HG03159 (cell line): ENCODE results near the gene MGAM2.

Experiments used
- ATAC-seq: cut with Tn5 transposase; IDR thresholded peaks from one replicate; pipeline ENCODE4 v1.9.1; 2021; ENCODE audit warnings: mild to moderate bottlenecking, moderate library complexity; ENCODE audit not compliant: unreplicated experiment

MGAM2 gene

DNA sequence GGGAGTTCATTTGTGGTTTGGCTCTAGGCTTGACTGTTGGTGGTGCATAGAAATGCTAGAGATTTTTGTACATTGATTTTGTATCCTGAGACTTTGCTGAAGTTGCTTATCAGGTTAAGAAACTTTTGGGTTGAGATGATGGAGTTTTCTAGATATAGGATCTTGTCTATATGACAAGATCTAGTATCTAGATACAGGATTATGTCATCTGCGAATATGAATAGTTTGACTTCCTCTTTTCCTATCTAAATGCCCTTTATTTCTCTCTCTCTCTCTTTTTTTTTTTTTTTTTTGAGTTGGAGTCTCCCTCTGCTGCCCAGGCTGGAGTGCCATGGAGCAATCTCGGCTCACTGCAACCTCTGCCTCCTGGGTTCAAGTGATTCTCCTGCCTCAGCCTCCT is 62.9 kb downstream of the MGAM2 start:
- no peak for ATAC-seq

DNA sequence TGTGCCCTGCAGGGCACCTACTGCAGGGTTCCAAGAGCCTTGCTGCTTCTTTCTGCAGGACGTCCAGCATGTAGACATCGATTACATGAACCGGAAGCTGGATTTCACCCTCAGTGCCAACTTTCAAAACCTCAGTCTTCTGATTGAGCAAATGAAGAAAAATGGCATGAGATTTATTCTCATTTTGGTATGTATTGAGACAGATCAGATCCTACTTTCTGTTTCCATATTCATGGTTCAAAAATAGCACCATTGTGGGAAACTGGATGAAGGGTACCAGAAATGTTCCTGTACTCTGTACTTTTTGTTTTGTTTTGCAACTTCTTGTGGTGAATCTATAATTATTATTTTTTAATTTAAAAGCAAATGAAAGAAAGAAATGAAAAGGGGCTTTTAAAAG is 64.1 kb downstream of the MGAM2 start:
- no peak for ATAC-seq

DNA sequence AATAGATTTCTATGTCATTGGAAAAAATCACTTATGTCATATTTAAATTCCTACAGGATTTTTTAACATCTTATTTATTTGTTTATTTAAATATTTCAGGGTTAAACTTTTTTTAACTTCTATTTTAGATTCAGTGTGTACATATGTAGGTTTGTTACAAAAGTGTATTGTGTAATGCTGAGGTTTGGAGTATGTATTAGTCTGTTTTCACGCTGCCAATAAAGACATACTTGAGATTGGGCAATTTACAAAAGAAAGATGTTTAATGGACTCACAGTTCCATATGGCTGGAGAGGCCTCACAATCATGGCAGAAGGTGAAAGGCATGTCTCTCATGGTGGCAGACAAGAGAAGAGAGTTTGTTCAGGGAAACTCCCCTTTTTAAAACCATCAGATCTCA is 65.4 kb downstream of the MGAM2 start:
- no peak for ATAC-seq

DNA sequence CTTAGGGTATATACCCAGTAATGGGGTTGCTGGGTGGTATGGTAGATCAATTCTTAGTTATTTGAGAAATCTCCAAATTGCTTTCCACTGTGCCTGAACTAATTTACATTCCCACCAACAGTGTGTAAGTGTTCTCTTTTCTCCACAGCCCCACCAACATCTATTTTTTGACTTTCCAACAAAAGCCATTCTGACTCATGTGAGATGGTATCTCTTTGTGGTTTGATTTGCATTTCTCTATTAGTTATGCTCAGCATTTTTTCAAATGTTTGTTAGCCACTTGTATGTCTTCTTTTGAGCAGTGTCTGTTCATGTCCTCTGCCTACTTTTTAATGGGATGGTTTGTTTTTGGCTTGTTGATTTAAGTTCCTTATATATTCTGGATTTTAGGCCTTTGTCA is 66.4 kb downstream of the MGAM2 start:
- ATAC-seq: no peak

DNA sequence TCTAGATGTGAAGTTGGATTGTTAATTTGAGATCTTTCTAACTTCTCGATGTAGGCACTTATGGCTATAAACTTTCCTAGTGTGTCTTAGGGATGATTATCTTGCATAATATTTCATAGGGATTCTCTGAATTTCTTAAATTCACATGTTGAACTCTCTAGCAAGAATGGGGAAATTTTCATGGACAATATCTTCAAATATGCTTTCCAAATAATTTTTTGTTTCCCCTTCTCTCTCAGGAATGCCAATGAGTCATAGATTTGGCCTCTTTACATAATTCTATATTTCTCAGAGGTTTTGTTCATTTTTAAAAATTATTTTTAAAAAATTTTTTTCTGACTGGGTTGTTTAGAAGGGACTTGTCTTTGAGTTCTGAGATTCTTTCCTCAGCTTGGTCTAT is 68.9 kb downstream of the MGAM2 start:
- no peak for ATAC-seq

DNA sequence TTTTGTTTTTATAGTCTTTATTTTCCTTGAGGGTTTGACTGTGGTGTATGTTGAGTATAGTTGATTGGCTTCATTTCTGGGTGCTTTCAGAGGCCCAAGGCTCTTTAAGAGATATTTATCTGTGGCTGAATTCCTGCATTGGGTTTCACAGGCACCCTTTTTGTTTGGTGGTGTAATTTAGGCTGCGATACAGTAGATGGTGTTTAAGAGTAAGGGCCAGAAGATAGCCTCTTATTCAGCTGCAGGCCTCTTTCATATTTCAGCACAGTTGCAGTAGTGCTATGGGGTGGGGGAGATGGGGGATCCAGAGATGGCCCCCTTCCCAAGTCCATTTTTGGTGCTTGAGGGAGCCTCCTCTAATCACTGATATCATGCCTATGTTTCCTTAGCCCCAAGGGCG is 69.7 kb downstream of the MGAM2 start:
- ATAC-seq: no peak

DNA sequence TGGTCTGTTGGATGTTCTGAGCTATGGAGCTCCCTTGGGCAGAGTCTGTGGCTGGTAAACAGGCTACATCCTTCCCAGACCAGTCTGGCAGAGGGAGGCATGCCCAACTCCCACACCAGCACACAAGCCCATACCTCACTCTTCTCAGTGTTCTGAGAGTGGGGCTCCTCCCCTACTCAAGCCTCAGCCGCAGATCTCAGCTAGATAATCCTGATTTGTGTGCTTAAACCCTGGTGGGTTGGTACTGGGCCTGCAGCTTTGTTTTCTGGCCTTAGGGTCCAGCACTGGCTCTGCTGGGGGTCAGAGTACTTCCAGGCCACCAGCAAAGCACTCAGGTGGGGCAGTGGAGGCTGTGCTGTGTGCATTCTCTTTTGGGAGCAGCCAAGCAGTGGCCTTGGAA is 70.4 kb downstream of the MGAM2 start:
- ATAC-seq: no peak

DNA sequence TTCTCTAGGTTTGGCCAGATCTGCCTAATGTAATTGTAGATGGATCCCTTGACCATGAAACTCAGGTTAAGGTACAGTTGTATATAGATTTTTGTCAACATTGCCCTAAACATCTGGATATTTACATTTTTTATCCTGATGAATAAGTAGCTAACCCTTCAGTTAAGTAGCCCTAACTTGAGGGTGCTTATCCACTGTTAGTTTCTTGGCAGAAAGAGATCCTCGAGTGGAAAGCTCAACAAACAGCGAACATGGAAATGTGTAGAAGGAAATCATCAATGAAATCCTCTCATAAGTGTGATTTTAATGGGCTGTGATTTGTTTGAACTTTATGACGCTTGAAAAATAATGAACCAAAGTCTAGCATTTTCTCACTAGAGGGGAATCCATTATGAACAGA is 73.6 kb downstream of the MGAM2 start:
- no peak for ATAC-seq

DNA sequence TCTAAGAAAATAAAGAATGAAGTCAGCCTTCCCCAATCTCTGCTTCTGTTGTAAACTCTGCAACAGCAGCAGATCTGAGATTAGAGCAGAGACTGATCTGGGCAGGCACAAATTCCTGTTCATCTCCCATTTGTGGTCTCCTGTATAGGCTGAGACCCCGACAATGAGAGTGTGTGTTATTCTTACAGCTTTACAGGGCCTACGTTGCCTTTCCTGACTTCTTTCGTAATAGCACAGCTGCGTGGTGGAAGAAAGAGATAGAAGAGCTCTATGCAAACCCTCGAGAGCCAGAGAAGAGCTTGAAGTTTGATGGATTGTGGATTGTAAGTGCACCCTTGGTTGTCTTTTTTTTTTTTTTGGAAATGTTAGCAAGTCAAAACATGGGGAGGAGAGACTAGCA is 74.3 kb downstream of the MGAM2 start:
- ATAC-seq: no peak

DNA sequence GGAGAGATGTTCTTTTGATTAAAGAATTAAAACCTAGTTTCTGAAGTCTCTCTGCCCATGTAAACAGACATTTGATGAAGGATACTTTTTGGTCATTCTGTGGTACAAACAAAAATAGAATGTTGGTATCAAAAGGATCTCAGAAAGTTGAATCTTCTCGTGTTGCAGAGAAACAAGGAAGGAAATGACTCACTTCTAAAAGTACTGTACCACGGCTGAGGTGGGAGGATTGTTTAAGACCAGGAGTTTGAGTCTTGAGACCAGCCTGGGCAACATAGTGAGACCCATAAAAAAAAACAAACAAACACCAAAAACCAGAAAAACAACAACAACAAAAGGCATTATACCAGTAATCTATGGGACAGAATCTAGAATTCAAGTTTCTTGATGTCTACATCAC is 76.6 kb downstream of the MGAM2 start:
- ATAC-seq: no peak

DNA sequence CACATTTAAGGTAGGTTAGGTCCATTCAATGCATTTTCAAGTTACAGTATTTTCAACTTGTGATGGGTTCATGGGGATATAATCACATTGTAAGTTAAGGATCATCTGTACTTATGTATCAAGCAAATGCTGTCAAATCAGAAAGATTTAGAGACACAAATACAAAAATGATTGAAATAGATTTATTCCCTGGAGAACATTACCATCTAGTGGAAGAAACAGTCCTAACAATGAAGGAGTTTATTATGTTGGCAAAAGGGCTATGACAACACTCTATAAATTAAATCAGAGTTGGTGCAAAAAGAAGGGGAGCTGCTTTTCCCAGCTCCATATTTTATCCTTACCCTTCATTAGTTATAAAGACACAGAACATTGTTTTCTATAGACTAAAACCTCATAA is 77.3 kb downstream of the MGAM2 start:
- no peak for ATAC-seq

DNA sequence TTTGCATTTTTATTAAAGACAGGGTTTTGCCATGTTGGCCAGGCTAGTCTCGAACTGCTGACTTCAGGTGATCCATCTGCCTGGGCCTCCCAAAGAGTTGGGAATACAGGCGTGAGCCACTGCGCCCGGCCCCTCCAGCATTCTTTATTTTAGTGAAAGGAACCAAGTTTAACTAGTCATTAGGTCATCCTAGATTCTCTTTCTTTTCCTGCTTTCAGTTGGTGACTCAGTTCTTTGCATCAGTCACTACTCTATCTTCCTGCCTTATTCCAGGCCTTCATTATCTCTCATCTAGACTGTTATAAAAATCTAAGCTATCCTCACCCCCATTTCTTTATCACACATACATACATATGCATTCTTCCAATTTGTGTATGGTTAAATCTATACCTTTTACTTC is 82.7 kb downstream of the MGAM2 start:
- no peak for ATAC-seq

DNA sequence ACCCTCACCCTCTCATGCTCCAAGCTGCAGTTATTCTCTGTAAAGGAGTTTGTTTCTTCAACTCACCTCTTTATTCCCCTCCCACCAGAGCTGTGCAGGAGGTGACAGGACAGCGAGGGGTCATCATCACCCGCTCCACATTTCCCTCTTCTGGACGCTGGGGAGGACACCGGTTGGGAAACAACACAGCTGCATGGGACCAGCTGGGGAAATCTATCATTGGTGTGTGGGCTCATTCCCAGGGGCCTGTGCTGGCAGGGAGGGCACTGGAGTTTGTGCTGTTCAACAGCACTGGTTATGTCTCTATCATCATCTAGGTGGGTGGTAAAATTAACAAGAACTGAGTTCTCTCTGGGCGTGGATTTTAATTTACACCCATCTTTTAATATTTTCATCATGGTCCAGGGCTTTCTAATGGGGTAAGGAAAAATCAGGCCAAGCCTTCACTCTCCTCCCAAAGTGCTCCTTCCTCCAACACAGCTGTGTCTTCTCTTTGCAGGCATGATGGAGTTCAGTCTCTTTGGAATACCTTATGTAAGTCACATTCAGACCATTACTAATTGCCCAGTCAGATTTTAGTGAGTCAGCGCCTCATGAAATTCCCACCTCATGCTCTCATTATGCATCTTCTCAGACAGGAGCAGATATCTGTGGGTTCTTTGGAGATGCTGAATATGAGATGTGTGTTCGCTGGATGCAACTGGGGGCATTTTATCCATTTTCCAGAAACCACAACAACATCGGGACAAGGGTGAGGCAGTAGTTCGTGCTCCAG is 84.7 kb downstream of the MGAM2 start:
- ATAC-seq: no peak

DNA sequence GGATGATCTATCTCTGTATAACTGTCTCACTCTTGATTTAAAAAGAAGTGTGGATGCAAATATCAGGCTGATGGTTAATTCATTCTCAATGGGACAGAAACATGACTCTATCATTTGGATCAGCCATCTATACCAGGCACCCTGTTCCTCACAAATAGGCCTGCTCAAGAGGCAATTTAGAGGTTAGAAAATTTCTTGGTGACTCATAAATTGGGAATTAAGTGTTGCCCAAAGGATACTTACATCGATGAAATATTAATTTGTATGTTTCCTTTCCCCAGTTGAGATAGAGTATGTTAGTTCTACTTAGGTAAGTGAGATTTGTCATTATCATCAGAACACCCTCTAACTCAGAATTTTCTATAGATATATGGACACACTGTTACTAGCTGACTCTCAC is 88.7 kb downstream of the MGAM2 start:
- no peak for ATAC-seq

DNA sequence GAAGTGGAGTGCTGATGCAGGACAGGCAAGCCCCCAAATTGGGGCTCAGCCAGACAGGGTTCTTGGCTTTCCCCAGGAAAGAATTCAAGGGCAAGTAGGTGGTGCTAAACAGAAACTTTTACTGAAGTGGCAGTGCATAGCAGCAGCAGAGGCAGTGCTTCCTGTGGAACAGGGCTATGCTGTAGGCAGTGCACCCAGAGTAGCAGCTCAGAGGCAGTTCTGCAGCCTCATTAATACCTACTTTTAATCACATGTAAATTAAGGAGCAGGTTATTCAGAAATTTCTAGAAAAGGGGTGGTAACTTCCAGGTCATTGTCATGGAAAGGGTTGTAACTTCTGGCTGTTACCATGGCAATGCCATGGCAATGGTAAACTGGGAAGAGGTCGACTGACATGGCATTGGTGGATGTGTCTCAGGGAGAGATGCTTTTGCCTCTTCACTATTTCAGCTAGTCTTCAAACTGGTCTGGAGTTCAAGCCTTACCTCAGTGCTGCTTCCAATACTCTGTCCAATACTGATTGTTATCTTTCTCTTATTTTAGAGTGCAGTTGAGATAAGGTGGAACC is 117.1 kb downstream of the MGAM2 start:
- no peak for ATAC-seq

DNA sequence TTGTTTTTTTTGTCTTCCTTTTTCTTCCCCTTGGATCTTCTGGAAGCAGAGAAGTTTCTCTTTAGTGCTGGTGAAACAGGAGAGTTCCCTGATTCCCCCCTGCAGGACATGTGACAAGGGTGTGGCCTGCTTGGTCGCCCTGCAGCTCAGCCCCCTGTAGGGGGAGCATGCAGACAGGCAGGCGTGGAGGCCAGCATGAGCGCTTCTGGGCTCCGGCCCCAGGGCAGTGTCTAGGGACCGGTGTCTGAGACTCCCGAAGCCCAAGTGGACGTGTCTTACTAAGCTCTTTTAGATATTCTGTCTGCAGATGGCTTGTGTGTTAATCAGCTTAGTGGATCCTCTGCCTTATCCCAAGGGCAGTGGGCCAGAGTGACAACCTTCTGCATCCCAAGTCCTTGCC is 120.2 kb downstream of the MGAM2 start:
- ATAC-seq: peak; percentile 56

DNA sequence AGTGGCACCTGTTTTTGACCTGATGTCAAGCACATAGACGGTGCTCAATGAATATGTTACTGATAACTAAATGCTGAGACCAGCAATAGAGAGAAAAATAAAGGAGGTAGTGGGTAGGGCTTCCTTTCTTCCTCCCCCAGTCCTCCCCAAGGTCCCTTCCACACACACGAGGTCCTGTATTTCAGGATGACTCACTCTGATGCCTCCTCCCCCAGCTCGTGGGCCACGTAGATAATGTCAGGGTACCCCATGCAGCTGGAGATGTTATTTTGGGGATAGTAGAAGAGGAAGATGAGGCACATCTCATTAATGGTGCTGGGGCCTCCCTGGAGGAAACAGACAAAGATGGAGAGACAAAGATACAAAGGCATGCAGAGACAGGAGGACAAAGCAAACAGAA is 129.0 kb downstream of the MGAM2 start:
- no peak for ATAC-seq

DNA sequence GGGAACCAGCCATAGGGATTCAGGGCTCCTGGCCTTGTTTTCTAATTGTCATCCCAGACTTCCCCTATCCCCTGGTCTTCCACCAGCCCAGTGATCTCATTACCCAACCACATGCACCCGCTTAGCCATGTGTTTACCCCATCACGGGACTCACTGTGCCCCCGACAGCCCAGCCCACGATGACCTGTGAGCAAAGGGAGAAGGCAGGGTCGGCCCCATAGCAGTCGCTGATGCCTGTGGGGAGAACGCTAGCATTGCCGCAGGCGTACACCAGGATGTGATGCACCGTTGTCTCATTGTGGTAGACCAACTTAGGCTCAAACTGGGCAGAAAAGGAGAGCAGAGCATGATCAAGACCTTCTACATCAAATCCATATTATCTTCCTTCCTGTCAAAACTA is 132.3 kb downstream of the MGAM2 start:
- ATAC-seq: no peak

DNA sequence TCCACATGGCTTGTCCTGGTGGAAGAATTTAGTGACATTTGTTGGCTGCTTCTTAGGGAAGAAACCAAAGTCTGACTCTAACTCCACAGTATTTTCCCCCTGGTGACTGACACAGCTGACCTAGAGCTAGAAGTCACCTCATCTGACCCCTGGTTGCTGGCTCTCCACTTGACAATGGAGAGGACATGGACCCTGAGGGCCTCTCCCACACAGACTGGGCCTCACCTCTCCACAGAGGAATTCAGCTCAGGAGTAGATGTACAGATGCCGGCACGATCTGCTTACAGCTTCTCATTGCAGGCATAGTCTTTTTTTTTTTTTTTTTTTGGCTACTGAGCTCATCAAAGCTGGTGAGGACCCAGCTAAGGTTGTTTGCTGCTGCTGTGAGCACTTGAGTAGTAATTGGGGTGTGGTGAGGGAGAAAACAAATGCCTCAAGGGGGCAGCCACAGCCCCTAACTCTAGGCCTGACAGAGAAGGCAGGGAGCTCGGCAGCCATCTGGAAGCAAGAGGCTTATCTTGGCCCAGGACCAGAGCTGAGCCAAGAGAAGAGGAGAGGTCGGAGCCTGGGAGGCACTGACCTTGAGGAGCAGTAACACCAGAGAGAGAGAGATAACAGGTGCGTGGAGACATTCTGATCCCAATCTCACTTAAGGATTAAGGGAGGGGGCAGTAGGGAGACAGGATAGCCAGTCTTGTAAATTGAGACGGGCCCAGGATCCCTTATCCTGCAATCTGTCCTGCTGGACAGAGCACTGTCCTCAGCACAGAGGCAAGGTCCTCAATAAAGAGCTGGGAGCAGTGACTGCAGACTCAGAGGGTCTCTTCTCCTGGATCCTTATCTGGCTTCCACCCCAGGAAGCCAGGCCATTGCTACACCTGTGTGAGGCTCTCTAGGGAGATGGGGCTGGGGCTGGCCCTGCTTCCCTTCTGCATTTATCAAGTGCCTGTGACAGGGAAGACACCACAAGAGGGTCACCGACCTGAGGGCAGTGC is 136.9 kb downstream of the MGAM2 start:
- no peak for ATAC-seq

DNA sequence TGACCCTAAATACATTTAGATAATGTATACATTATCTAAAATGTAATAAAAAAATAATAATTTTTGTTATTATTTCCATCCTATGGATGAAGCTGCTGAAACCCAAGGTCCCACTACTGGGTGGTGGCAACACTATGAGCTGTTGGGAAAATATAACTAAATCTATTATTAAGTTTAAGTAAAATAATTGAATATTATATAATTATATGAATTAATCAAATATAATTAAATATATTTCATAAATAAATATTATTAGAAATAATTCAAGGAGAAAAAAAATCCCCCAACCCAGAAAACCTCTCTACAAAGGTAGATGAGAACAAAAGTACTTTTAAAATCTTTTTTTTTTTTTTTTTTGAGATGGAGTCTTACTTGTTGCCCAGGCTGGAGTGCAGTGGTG is 138.4 kb downstream of the MGAM2 start:
- no peak for ATAC-seq

DNA sequence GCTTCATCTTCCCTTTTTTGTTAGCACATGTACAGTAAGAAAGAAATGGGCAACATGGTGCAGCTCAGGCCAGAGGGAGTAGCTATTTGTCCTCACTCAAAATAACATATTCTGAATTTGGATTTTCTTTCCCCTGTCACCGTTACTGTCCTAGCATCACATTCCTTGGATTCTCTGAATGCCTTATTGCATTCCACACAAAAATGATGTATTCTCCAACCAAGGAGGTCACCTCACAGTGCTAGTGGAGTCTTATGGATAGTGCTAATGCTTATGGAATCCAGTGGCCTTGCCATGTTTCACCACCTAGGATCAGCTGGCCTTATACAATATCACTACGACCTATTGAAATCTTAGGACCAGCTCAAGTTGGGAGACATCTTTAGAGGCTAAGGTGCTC is 139.2 kb downstream of the MGAM2 start:
- no peak for ATAC-seq

DNA sequence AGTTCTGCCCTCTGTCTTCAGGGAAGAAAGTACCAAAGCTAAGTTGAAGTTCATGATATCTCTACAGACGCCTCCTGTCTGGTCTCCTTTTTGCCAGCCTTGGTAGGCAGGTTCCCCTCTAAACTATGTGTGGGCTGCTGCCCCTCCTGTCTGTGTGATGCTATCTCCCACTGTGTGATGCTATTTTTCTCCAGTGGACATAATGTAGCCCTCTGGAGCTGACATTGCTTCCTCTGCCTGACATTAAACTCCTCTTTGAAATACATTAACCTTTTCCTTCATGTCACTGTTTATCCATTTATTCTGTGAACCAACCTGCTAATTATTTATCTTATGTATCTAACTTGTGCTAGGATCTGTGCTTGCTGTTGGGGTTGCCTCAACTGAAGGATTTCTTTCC is 146.4 kb downstream of the MGAM2 start, which contains the start of gene PRSS58:
Gene PRSS58 (minus strand): TSS at position 101 of the 400 bp plus-strand sequence. CDS start 351 bp downstream, outside the sequence.
- ATAC-seq: no peak
